Rectal smooth muscle tissue (tissue), 1 donor: ENCODE measurements around the gene PROK2.

Experiments
- H3K27ac ChIP-seq: one replicate; pipeline ENCODE4 v1.7.0; 2013; ENCODE audit warnings: low read depth, low read length, inconsistent platforms
- H3K27me3 ChIP-seq: one replicate; pipeline ENCODE4 v1.7.0; 2013; ENCODE audit warnings: low read length; ENCODE audit not compliant: control insufficient read depth, insufficient read depth
- H3K36me3 ChIP-seq: one replicate; pipeline ENCODE4 v1.7.0; 2013; ENCODE audit warnings: low read length; ENCODE audit not compliant: control insufficient read depth, insufficient read depth
- H3K4me1 ChIP-seq: one replicate; pipeline ENCODE4 v1.7.0; 2013; ENCODE audit warnings: low read length; ENCODE audit not compliant: control insufficient read depth, insufficient read depth
- H3K4me3 ChIP-seq: one replicate; pipeline ENCODE4 v1.7.0; 2013; ENCODE audit warnings: low read length
- H3K9ac ChIP-seq: one replicate; pipeline ENCODE4 v1.7.0; 2013; ENCODE audit warnings: low read length

PROK2 gene

DNA sequence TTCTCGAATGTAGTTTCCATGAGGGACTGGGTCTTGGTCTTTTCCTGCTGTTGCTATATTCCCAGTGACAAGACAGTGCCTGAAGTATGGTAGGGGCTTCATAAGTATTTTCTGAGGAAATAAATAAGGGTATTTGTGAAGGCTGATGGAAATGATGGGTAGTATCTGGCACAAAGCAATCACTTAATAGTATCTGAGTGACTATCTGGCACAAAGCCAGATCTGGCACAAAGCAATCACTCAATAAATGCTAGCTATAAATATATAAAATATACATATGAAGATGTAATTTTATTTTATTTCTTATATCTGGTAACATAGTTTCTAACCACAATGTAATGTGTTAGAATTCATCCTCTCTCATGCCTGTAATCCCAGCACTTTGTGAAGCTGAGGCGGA is 20.7 kb upstream of the PROK2 start:
- Histone ChIP-seq H3K36me3 (no peaks in the 10 kb centered on the region), H3K9ac (no peak overlapping the region), H3K4me3 (no peak overlapping the region), H3K4me1 (no peaks in the 10 kb centered on the region), H3K27me3 (no peaks in the 10 kb centered on the region), H3K27ac (no peak overlapping the region)

GRCh38 chr3:71805199-71805598 is 20.3 kb upstream of the PROK2 start:
- Histone ChIP-seq H3K4me1 (no peaks in the 10 kb centered on the region), H3K9ac (no peak overlapping the region), H3K27ac (no peak overlapping the region), H3K36me3 (no peaks in the 10 kb centered on the region), H3K4me3 (no peak overlapping the region), H3K27me3 (no peaks in the 10 kb centered on the region)

- H3K27me3 ChIP-seq, result peaks cover 3% of the 10 kb centered on the region
Measured at GRCh38 chr3:71803248-71803647, 18.3 kb upstream of the PROK2 start.

DNA sequence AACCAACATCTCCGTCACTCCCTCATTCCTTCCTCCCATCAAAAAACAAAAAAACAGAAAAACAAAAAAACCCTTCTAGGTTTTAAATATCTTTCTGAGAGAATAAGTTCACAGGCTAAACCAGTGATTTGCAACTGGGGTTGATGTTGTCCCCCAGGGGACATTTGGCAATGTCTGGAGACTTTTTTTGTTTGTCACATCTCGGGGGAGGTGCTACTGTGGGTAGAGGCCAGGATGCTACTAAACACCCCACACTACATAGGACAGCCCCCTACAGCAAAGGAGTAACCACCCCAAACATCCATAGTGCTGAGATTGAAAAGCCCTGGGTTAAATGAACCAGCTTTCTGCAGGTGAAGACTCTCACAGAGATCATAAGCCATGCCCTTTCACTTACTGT is 17.0 kb upstream of the PROK2 start:
- H3K36me3 ChIP-seq, result no peaks in the 10 kb centered on the region
- H3K27ac ChIP-seq, result no peak overlapping the region
- H3K4me3 ChIP-seq, result no peak overlapping the region
- H3K9ac ChIP-seq, result no peak overlapping the region
- H3K27me3 ChIP-seq, result peaks cover 3% of the 10 kb centered on the region
- H3K4me1 ChIP-seq, result no peaks in the 10 kb centered on the region

More at GRCh38 chr3:71803248-71803647, 18.3 kb upstream of the PROK2 start:
- Histone ChIP-seq H3K9ac (no peak overlapping the region), H3K36me3 (no peaks in the 10 kb centered on the region), H3K4me3 (no peak overlapping the region), H3K27ac (no peak overlapping the region), H3K4me1 (no peaks in the 10 kb centered on the region)

DNA sequence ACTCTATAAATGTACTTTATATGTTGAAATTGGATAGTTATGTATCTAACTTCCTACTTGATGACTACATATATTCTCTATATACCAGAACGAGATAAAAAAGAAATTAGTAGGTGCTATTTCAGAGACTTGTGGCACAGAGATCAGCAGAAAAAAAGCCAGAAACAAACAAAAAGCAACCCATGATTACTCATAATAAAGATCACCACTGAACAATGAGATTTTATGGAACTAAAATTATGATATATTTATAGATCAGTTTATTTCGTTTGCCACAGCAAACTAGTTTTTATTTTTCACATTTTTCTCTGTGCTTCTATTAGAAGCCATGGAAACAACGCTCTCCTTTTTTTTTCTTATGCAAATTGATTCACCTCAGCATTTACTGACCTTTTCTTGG is 15.1 kb upstream of the PROK2 start:
- Histone ChIP-seq H3K27ac (no peak overlapping the region), H3K9ac (no peak overlapping the region), H3K36me3 (no peaks in the 10 kb centered on the region), H3K4me1 (no peaks in the 10 kb centered on the region), H3K4me3 (no peak overlapping the region), H3K27me3 (peaks cover 3% of the 10 kb centered on the region)

- H3K9ac ChIP-seq, result no peak overlapping the region
- no peak overlapping the region for H3K27ac ChIP-seq
- no peaks in the 10 kb centered on the region for H3K4me1 ChIP-seq
- H3K36me3 ChIP-seq, result no peaks in the 10 kb centered on the region
- no peak overlapping the region for H3K4me3 ChIP-seq
- peaks cover 3% of the 10 kb centered on the region for H3K27me3 ChIP-seq
Measured at GRCh38 chr3:71797455-71797854, 12.5 kb upstream of the PROK2 start.

DNA sequence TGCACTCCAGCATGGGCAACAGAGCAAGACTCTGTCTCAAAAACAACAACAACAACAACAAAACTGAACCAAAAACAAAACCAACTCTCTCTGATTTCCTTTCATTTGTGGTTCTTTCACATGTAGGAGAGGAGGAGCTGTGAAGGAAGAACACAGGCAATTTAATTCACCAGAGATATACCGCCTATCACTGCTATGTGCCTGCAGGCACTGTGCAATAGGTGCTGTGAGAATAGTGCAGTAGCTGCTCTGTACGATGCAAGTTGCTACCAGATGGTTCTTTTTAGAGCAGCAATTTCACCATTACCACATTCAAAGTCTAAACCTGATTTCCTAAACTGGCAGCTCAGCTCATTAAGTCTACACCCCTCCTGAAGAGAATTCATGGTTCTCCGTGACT is 11.3 kb upstream of the PROK2 start:
- no peak overlapping the region for H3K4me3 ChIP-seq
- no peak overlapping the region for H3K9ac ChIP-seq
- peaks cover 3% of the 10 kb centered on the region for H3K27me3 ChIP-seq

DNA sequence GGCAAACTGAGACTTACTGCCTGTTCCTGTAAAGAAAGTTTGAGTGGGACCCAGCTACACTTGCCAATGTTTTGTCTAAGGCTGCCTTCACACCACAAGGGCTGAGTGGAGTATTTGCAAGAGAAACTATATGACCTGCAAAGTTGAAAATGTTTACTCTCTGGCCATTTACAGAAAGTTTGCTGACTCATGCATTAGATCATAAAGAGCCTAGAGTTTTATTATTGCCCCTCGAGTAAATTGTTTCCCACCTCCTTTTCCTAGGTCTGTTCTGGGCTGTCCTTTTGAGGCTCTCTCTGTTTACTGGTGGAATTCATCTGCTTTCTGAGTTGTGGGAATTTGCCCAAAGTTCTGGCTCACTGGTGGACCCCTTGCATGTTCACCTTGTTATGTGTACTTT is 6.7 kb upstream of the PROK2 start:
- Histone ChIP-seq H3K27me3 (no peaks in the 10 kb centered on the region), H3K9ac (no peak overlapping the region), H3K4me1 (no peaks in the 10 kb centered on the region), H3K27ac (no peak overlapping the region), H3K4me3 (no peak overlapping the region), H3K36me3 (no peaks in the 10 kb centered on the region)

More for the DNA sequence above, 11.3 kb upstream of the PROK2 start:
- H3K36me3 ChIP-seq, result no peaks in the 10 kb centered on the region
- H3K27ac ChIP-seq, result no peak overlapping the region
- H3K4me1 ChIP-seq, result no peaks in the 10 kb centered on the region

GRCh38 chr3:71789922-71790321 is 5.0 kb upstream of the PROK2 start:
- H3K36me3 ChIP-seq, result no peaks in the 10 kb centered on the region
- no peak overlapping the region for H3K4me3 ChIP-seq
- H3K27ac ChIP-seq, result no peak overlapping the region
- H3K27me3 ChIP-seq, result peaks cover 6% of the 10 kb centered on the region
- no peaks in the 10 kb centered on the region for H3K4me1 ChIP-seq
- H3K9ac ChIP-seq, result no peak overlapping the region

DNA sequence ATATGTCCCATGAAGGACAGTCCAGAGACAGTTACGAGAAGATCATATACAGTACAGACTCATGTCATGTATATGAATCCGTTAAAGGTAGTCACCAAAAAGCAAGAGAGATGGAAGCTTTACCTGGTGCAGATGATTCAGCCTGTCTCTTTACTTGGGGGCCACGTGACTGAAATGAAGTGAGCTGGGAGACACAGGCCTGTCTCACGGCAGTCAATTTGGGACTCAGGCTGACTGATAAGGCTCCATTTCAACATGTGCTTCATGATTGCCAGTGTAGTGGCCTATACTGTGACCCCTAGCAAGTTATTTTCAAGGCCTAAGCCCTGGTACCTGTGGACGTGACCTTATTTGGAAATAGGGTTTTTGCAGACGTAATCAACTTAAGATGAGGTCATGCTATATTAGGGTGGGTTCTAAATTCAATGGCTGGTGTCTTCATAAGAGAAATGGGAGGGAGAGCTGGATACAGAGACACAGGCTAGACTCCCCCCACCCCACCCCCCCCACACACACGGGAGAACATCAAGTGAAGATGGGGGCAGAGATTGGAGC is 3.0 kb upstream of the PROK2 start:
- Histone ChIP-seq H3K9ac (no peak overlapping the region), H3K27ac (no peak overlapping the region), H3K4me3 (no peak overlapping the region), H3K27me3 (peaks cover 17% of the 10 kb centered on the region), H3K4me1 (peaks cover 4% of the 10 kb centered on the region), H3K36me3 (no peaks in the 10 kb centered on the region)

- peaks cover 21% of the 10 kb centered on the region for H3K27me3 ChIP-seq
Measured at GRCh38 chr3:71786551-71786950, 1.6 kb upstream of the PROK2 start.

GRCh38 chr3:71786217-71786549 is 1.2 kb upstream of the PROK2 start:
- H3K27me3 ChIP-seq, result peaks cover 23% of the 10 kb centered on the region
- no peak overlapping the region for H3K4me3 ChIP-seq
- H3K27ac ChIP-seq, result no peak overlapping the region
- H3K9ac ChIP-seq, result no peak overlapping the region
- H3K36me3 ChIP-seq, result no peaks in the 10 kb centered on the region
- peaks cover 4% of the 10 kb centered on the region for H3K4me1 ChIP-seq

More at GRCh38 chr3:71786551-71786950, 1.6 kb upstream of the PROK2 start:
- no peak overlapping the region for H3K4me3 ChIP-seq
- H3K9ac ChIP-seq, result no peak overlapping the region
- peaks cover 4% of the 10 kb centered on the region for H3K4me1 ChIP-seq
- no peaks in the 10 kb centered on the region for H3K36me3 ChIP-seq
- no peak overlapping the region for H3K27ac ChIP-seq

GRCh38 chr3:71785532-71786216 is 726 bp upstream of the PROK2 start:
- peaks cover 4% of the 10 kb centered on the region for H3K4me1 ChIP-seq
- H3K27me3 ChIP-seq, result peaks cover 25% of the 10 kb centered on the region
- no peak overlapping the region for H3K4me3 ChIP-seq
- H3K36me3 ChIP-seq, result no peaks in the 10 kb centered on the region
- H3K27ac ChIP-seq, result no peak overlapping the region
- no peak overlapping the region for H3K9ac ChIP-seq
